ENCODE measurements around the gene IFFO2. TPM values are rescaled to one million over a fixed set of nuclear protein-coding genes. Genes with fewer than 3 reads are reported as not detected.

Gene IFFO2
- total and polyA plus RNA-seq, 10 of the 15 experiments (the other 5 are each of a cell fraction or from before 2014, with no cell fraction given) = 1.2 to 18.4 (median 6.7) TPM

- WGBS (ENCODE audit: insufficient coverage, insufficient replicate concordance, low lambda C conversion rate, missing lambda C conversion rate) = 65% methylated on average over 16 of the region's 16 CpGs
- H3K36me3 ChIP-seq (ENCODE audit: control insufficient read depth in 2 of 2, insufficient read depth in 2 of 2, low read length in 1 of 2) = peaks cover 5 to 12% of the 10 kb centered on the region in 2 experiments; a peak in 3 of 4 replicates
- RAD21 ChIA-PET (ENCODE audit: unreplicated experiment) = interaction anchor here (0.7 to 1.7 kb wide), 8 partner anchors 10 to 319 kb away, joined by 3 to 11 read pairs (median 4); no protein-coding TSS in a partner anchor
- in situ Hi-C loops (cut with MboI) = loop anchor here (5.0 kb wide), 1 partner anchor 190 kb away; no protein-coding TSS in a partner anchor
- H3K4me1 ChIP-seq (ENCODE audit: control insufficient read depth, insufficient read depth, low read length) = peaks cover 17% of the 10 kb centered on the region
- SMC1A ChIA-PET (ENCODE audit: uncharacterized antibody, unreplicated experiment) = interaction anchor here (0.7 to 3.4 kb wide), 17 partner anchors 17 to 344 kb away, joined by 3 to 14 read pairs (median 4); partner anchors contain the start of genes EMC1 and MRTO4
- intact Hi-C loops (cut with micrococcal nuclease; ENCODE audit: unreplicated experiment) = no loop called here
- no peak overlapping the region; the same call in 1 of the 2 replicates for H3K4me2 ChIP-seq (ENCODE audit: control insufficient read depth, insufficient read depth)
- FAIRE-seq (peak; percentile 70), DNase-seq (ENCODE audit: low read depth, low spot score) (no peak), ATAC-seq (peak; percentile 12)
- H3K27me3 ChIP-seq (replicated peaks in 1 of 2; ENCODE audit: control insufficient read depth in 2 of 2, insufficient read depth in 2 of 2, low read length in 1 of 2) = no peaks in the 10 kb centered on the region
- H3K4me3 ChIP-seq = no peak overlapping the region
- BruUV-seq (replicated peaks) = no TSS peak
- no peak overlapping the region for H3K9ac ChIP-seq (ENCODE audit: control insufficient read depth, insufficient read depth, low read length)
- no peaks in the 10 kb centered on the region for H4K20me1 ChIP-seq (ENCODE audit: control insufficient read depth, insufficient read depth)
- POLR2A ChIA-PET = no interaction called here
- CTCF ChIA-PET = interaction anchor here (0.6 to 5.3 kb wide), 45 partner anchors 7 to 406 kb away, joined by 3 to 86 read pairs (median 4); partner anchors contain the start of genes IFFO2 and MRTO4
- no peaks in the 10 kb centered on the region for H3K79me2 ChIP-seq (ENCODE audit: control insufficient read depth, insufficient read depth, low read length)
- no peaks in the 10 kb centered on the region; the same call in 2 of the 3 replicates for H3K9me3 ChIP-seq (replicated peaks; ENCODE audit: control insufficient read depth, insufficient read depth, low read length)
- H2AFZ ChIP-seq (ENCODE audit: control insufficient read depth, low read depth, low read length) = peak overlapping the region; percentile 19; the same call in 1 of the 2 replicates
- no peak overlapping the region for H3K27ac ChIP-seq (ENCODE audit: control insufficient read depth, insufficient read depth)
- TF ChIP-seq EGR1 (IDR thresholded peaks at IDR 0.05; ENCODE audit: borderline replicate concordance in 1 of 2, low read depth in 2 of 2, low read length in 2 of 2) (no peak), SMC3 (IDR thresholded peaks at IDR 0.05; ENCODE audit: borderline replicate concordance, low read length) (peak; percentile 59; the same call in 1 of the 2 replicates), BHLHE40 (IDR thresholded peaks at IDR 0.05; ENCODE audit: borderline replicate concordance in 1 of 2, low read depth in 2 of 2, low read length in 1 of 2) (no peak), CEBPB (IDR thresholded peaks at IDR 0.05; ENCODE audit: borderline replicate concordance in 1 of 2, low read depth in 2 of 2, low read length in 2 of 2) (no peak), CTCF (IDR thresholded peaks at IDR 0.05 in 2 of 3, conservative IDR thresholded peaks at IDR 0.05 in 1 of 3; ENCODE audit: control insufficient read depth in 2 of 3, extremely low read depth in 1 of 3, insufficient read depth in 1 of 3, low read depth in 3 of 3, low read length in 3 of 3) (peak; percentile 62 to 83 (median 75)), SMARCA5 (IDR thresholded peaks at IDR 0.05) (0 out of 2 replicates have a peak, but pooled peaks have one; percentile 67), CHD4 (IDR thresholded peaks at IDR 0.05) (no peak), RAD21 (IDR thresholded peaks at IDR 0.05; ENCODE audit: insufficient read depth, low read depth, low read length) (peak; percentile 58), MLLT1 (IDR thresholded peaks at IDR 0.05) (peak; percentile 44; the same call in 1 of the 2 replicates), RFX5 (IDR thresholded peaks at IDR 0.05; ENCODE audit: low read depth, low read length) (no peak), NFXL1 (IDR thresholded peaks at IDR 0.05; ENCODE audit: borderline replicate concordance) (no peak), RELA (IDR thresholded peaks at IDR 0.05; ENCODE audit: borderline replicate concordance, partially characterized antibody) (no peak), POLR2AphosphoS5 (IDR thresholded peaks at IDR 0.05; ENCODE audit: low read length) (no peak), MYB (IDR thresholded peaks at IDR 0.05; ENCODE audit: borderline replicate concordance, low read depth, low read length) (no peak), NR2C2 (IDR thresholded peaks at IDR 0.05; ENCODE audit: borderline replicate concordance, control insufficient read depth, insufficient read length, low read depth) (no peak), RUNX3 (IDR thresholded peaks at IDR 0.05; ENCODE audit: low read length) (no peak)
- TF ChIP-seq, protein P1, sequence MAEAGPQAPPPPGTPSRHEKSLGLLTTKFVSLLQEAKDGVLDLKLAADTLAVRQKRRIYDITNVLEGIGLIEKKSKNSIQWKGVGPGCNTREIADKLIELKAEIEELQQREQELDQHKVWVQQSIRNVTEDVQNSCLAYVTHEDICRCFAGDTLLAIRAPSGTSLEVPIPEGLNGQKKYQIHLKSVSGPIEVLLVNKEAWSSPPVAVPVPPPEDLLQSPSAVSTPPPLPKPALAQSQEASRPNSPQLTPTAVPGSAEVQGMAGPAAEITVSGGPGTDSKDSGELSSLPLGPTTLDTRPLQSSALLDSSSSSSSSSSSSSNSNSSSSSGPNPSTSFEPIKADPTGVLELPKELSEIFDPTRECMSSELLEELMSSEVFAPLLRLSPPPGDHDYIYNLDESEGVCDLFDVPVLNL (IDR thresholded peaks at IDR 0.05; ENCODE audit: low read depth, low read length) = no peak
Observed at GRCh38 chr1:18907021-18907916, 49.2 kb downstream of the IFFO2 start.

Data from GM12878 (cell line).